Measurements from ENCODE around the gene CYP46A1. TPM values are rescaled to one million over a fixed set of nuclear protein-coding genes. Genes with fewer than 3 reads are reported as not detected.

The CYP46A1 gene
- total and polyA plus RNA-seq, 2 donors (not counting 1 experiment from before 2014, with no cell fraction given): 0.11 to 0.33 TPM

DNA sequence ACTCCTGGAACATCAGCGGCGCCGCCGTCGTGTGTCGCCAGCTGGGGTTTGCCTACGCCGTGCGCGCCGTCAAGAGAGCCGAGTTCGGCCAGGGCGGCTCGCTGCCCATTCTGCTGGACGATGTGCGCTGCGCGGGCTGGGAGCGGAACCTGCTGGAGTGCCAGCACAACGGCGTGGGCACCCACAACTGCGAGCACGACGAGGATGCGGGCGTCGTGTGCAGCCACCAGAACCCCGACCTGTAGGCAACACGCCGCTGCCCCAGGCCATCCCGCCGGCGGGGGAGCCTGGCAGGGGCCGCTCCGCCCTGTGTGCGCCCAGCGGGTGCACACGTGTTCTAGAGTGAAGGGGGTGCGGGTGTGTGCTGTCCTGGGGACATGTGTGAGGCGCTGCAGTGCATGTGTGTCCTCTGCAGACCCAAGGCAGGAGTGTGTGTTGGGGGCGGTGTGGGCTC lies 8.7 kb upstream of the CYP46A1 start:
- no peaks in the 10 kb centered on the region for H3K9me3 ChIP-seq (ENCODE audit: control insufficient read depth, insufficient read depth, low read depth, low read length)
- H3K27me3 ChIP-seq (ENCODE audit: control insufficient read depth, insufficient read depth, low read length): no peaks in the 10 kb centered on the region
- TF ChIP-seq EZH2 (IDR thresholded peaks at IDR 0.05; ENCODE audit: low read length, missing control alignments): no peak
- TF ChIP-seq, protein P1, sequence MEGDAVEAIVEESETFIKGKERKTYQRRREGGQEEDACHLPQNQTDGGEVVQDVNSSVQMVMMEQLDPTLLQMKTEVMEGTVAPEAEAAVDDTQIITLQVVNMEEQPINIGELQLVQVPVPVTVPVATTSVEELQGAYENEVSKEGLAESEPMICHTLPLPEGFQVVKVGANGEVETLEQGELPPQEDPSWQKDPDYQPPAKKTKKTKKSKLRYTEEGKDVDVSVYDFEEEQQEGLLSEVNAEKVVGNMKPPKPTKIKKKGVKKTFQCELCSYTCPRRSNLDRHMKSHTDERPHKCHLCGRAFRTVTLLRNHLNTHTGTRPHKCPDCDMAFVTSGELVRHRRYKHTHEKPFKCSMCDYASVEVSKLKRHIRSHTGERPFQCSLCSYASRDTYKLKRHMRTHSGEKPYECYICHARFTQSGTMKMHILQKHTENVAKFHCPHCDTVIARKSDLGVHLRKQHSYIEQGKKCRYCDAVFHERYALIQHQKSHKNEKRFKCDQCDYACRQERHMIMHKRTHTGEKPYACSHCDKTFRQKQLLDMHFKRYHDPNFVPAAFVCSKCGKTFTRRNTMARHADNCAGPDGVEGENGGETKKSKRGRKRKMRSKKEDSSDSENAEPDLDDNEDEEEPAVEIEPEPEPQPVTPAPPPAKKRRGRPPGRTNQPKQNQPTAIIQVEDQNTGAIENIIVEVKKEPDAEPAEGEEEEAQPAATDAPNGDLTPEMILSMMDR (conservative IDR thresholded peaks at IDR 0.05 in 1 of 2, IDR thresholded peaks at IDR 0.05 in 1 of 2; ENCODE audit: low read depth in 1 of 2, low read length in 2 of 2): no peak
- no peak overlapping the region for H3K4me3 ChIP-seq (replicated peaks in 1 of 4; ENCODE audit: control extremely low read depth in 1 of 4, insufficient read depth in 1 of 4, low read depth in 3 of 4, low read length in 4 of 4)
- no peaks in the 10 kb centered on the region for H3K36me3 ChIP-seq (ENCODE audit: control insufficient read depth, insufficient read depth, low read length)
- H3K4me1 ChIP-seq (ENCODE audit: control insufficient read depth, extremely low read depth, insufficient read depth, low read length): no peaks in the 10 kb centered on the region
- no peaks in the 10 kb centered on the region for H4K20me1 ChIP-seq (ENCODE audit: control insufficient read depth, extremely low read depth, insufficient read depth, low read length)
- no peaks in the 10 kb centered on the region for H3K79me2 ChIP-seq (ENCODE audit: control insufficient read depth, insufficient read depth, low read length)
- no peak overlapping the region for H3K4me2 ChIP-seq (ENCODE audit: extremely low read depth, insufficient read depth, low read length)
- no peak for DNase-seq (ENCODE audit: low read depth in 2 of 2)
- H2AFZ ChIP-seq (ENCODE audit: low read length): no peak overlapping the region
- H3K9ac ChIP-seq (ENCODE audit: insufficient read depth, low read length): no peak overlapping the region
- H3K27ac ChIP-seq (ENCODE audit: insufficient read depth, low read length): no peak overlapping the region

DNA sequence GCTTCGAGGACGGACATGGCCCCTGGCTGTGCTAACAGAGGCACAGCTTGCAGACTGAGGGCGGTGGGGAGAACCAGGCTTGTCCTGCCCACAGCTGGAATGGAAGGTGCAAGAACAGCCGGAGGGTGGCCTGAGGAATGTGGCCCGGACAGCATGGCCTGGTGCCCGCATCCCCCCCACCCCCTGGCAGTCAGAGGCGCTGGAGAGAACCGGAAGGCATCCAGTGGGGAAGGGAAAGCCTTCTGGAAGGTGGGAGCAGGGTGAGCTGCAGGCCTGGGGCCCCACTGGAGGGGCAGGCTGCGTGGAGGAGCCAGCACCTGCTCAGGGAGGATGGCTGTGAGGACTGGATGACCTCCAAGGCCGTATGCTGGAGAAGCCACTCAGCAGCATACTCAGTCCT lies 8.1 kb upstream of the CYP46A1 start:
- no peak overlapping the region for H2AFZ ChIP-seq (ENCODE audit: low read length)
- DNase-seq (ENCODE audit: low read depth in 2 of 2): no peak
- TF ChIP-seq EZH2 (IDR thresholded peaks at IDR 0.05; ENCODE audit: low read length, missing control alignments): no peak
- TF ChIP-seq, protein P1 (conservative IDR thresholded peaks at IDR 0.05 in 1 of 2, IDR thresholded peaks at IDR 0.05 in 1 of 2; ENCODE audit: low read depth in 1 of 2, low read length in 2 of 2): no peak

DNA sequence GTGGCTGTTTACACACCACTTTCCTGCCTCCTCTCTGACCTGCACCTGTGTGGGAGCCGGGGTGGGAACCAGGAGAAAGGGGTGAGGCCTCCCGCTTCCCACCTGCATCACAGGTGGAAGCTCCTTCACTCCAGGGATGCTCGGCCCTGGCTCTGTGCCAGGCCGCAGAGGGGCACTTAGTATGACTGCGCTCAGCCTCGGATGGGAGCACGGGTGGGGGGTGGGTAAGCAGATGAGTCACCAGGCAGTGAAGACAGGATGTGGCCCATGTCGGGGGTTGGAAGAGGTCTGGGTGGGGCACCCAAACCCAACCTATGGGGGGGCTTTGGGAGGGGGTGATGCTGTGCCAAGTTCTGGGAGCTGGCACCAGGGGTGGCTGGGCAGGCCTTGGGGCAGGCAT lies 7.4 kb upstream of the CYP46A1 start:
- Histone ChIP-seq H3K4me2 (ENCODE audit: extremely low read depth, insufficient read depth, low read length) (no peak overlapping the region), H2AFZ (ENCODE audit: low read length) (no peak overlapping the region), H3K4me3 (replicated peaks in 1 of 4; ENCODE audit: control extremely low read depth in 1 of 4, insufficient read depth in 1 of 4, low read depth in 3 of 4, low read length in 4 of 4) (no peak overlapping the region), H3K27me3 (ENCODE audit: control insufficient read depth, insufficient read depth, low read length) (peaks cover 2% of the 10 kb centered on the region), H3K79me2 (ENCODE audit: control insufficient read depth, insufficient read depth, low read length) (no peaks in the 10 kb centered on the region), H3K4me1 (ENCODE audit: control insufficient read depth, extremely low read depth, insufficient read depth, low read length) (no peaks in the 10 kb centered on the region), H3K36me3 (ENCODE audit: control insufficient read depth, insufficient read depth, low read length) (no peaks in the 10 kb centered on the region), H3K27ac (ENCODE audit: insufficient read depth, low read length) (no peak overlapping the region), H3K9me3 (ENCODE audit: control insufficient read depth, insufficient read depth, low read depth, low read length) (no peaks in the 10 kb centered on the region), H4K20me1 (ENCODE audit: control insufficient read depth, extremely low read depth, insufficient read depth, low read length) (no peaks in the 10 kb centered on the region), H3K9ac (ENCODE audit: insufficient read depth, low read length) (no peak overlapping the region)
- peak in 1 of 2 donors; percentile 16 for DNase-seq (ENCODE audit: low read depth in 2 of 2)
- no peak for TF ChIP-seq EZH2 (IDR thresholded peaks at IDR 0.05; ENCODE audit: low read length, missing control alignments)
- TF ChIP-seq, protein P1 (conservative IDR thresholded peaks at IDR 0.05 in 1 of 2, IDR thresholded peaks at IDR 0.05 in 1 of 2; ENCODE audit: low read depth in 1 of 2, low read length in 2 of 2): no peak

More for the DNA sequence above, 8.1 kb upstream of the CYP46A1 start:
- no peaks in the 10 kb centered on the region for H4K20me1 ChIP-seq (ENCODE audit: control insufficient read depth, extremely low read depth, insufficient read depth, low read length)
- H3K4me1 ChIP-seq (ENCODE audit: control insufficient read depth, extremely low read depth, insufficient read depth, low read length): no peaks in the 10 kb centered on the region
- no peak overlapping the region for H3K4me2 ChIP-seq (ENCODE audit: extremely low read depth, insufficient read depth, low read length)
- H3K9ac ChIP-seq (ENCODE audit: insufficient read depth, low read length): no peak overlapping the region
- H3K9me3 ChIP-seq (ENCODE audit: control insufficient read depth, insufficient read depth, low read depth, low read length): no peaks in the 10 kb centered on the region
- H3K4me3 ChIP-seq (replicated peaks in 1 of 4; ENCODE audit: control extremely low read depth in 1 of 4, insufficient read depth in 1 of 4, low read depth in 3 of 4, low read length in 4 of 4): no peak overlapping the region
- H3K27ac ChIP-seq (ENCODE audit: insufficient read depth, low read length): no peak overlapping the region
- H3K79me2 ChIP-seq (ENCODE audit: control insufficient read depth, insufficient read depth, low read length): no peaks in the 10 kb centered on the region
- peaks cover 1% of the 10 kb centered on the region for H3K27me3 ChIP-seq (ENCODE audit: control insufficient read depth, insufficient read depth, low read length)
- no peaks in the 10 kb centered on the region for H3K36me3 ChIP-seq (ENCODE audit: control insufficient read depth, insufficient read depth, low read length)
